ENCODE measurements around the gene OTX2.

The OTX2 gene

GRCh38 chr14:56801920-56802319, 8.4 kb downstream of the OTX2 start:
- Histone ChIP-seq H3K4me1 (ENCODE audit: control insufficient read depth, insufficient read depth, low read length) (no peaks in the 10 kb centered on the region), H3K36me3 (ENCODE audit: control insufficient read depth, insufficient read depth, low read length, severe bottlenecking) (no peaks in the 10 kb centered on the region)

GRCh38 chr14:56799343-56799645, 11.0 kb downstream of the OTX2 start:
- Histone ChIP-seq H3K36me3 (ENCODE audit: control insufficient read depth, insufficient read depth, low read length, severe bottlenecking) (no peaks in the 10 kb centered on the region), H3K9ac (ENCODE audit: low read length) (no peak overlapping the region), H3K27me3 (replicated peaks; ENCODE audit: control insufficient read depth, insufficient read depth, low read length) (peaks cover 92% of the 10 kb centered on the region), H3K4me3 (ENCODE audit: low read length) (no peak overlapping the region), H3K4me1 (ENCODE audit: control insufficient read depth, insufficient read depth, low read length) (no peaks in the 10 kb centered on the region), H3K9me3 (ENCODE audit: control insufficient read depth, low read length) (peaks cover 25% of the 10 kb centered on the region)
- DNase-seq (ENCODE audit: low read depth), result no peak

More at GRCh38 chr14:56801920-56802319, 8.4 kb downstream of the OTX2 start:
- Histone ChIP-seq H3K27me3 (replicated peaks; ENCODE audit: control insufficient read depth, insufficient read depth, low read length) (peaks cover 92% of the 10 kb centered on the region), H3K9me3 (ENCODE audit: control insufficient read depth, low read length) (peaks cover 24% of the 10 kb centered on the region), H3K4me3 (ENCODE audit: low read length) (no peak overlapping the region), H3K9ac (ENCODE audit: low read length) (no peak overlapping the region)
- DNase-seq (ENCODE audit: low read depth), result no peak

DNA sequence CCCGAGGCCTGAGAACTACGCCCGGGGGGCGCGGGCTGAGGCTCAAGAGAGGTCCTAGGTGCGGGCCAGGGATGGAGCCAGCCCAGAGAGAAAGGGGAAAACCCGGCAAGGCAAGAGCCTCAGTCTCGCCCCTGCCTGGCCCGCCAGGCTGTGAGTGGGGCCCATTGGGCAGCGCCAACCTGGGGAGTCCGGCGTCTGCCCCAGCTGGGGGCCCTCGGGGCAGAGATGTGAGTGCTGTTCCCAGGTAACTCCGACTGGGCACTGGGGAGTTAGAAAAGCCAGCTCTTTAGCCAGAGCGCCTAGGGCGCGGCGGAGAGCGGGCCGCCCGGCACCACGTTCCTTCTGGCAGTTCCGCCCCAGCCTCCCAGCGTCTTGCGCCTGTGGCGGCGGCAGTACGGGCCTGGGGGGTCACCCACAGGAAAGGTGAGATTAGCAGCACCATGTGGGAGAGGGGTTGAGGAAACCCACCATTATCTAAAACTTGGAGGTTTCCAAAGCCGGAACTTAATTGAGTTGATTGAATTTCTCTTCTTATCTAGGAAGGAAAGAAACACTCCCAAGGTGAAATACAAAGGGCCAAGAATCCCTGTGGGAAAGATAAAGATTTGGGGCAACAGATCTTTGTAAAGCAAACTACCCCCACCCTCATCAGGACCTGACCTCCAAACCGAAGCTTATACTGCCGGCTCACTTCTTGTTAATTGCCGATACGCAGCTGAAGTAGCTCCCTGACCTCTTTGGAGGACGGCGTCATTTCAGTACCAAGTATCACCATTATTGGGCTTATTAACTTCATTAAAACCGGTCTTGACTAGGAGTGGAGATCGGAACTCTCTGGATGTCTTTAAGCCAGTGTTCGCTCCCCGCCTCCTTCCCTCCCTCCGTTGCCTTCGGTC, 11.6 kb downstream of the OTX2 start:
- DNase-seq (ENCODE audit: low read depth), result no peak
- peaks cover 92% of the 10 kb centered on the region for H3K27me3 ChIP-seq (replicated peaks; ENCODE audit: control insufficient read depth, insufficient read depth, low read length)
- H3K36me3 ChIP-seq (ENCODE audit: control insufficient read depth, insufficient read depth, low read length, severe bottlenecking), result no peaks in the 10 kb centered on the region
- no peak overlapping the region for H3K9ac ChIP-seq (ENCODE audit: low read length)
- H3K4me1 ChIP-seq (ENCODE audit: control insufficient read depth, insufficient read depth, low read length), result no peaks in the 10 kb centered on the region
- H3K4me3 ChIP-seq (ENCODE audit: low read length), result no peak overlapping the region
- peaks cover 25% of the 10 kb centered on the region for H3K9me3 ChIP-seq (ENCODE audit: control insufficient read depth, low read length)

- H3K4me1 ChIP-seq (ENCODE audit: control insufficient read depth, insufficient read depth, low read length), result no peaks in the 10 kb centered on the region
- H3K4me3 ChIP-seq (ENCODE audit: low read length), result no peak overlapping the region
- H3K9me3 ChIP-seq (ENCODE audit: control insufficient read depth, low read length), result peaks cover 27% of the 10 kb centered on the region
- H3K36me3 ChIP-seq (ENCODE audit: control insufficient read depth, insufficient read depth, low read length, severe bottlenecking), result no peaks in the 10 kb centered on the region
- peaks cover 92% of the 10 kb centered on the region for H3K27me3 ChIP-seq (replicated peaks; ENCODE audit: control insufficient read depth, insufficient read depth, low read length)
- H3K9ac ChIP-seq (ENCODE audit: low read length), result no peak overlapping the region
- no peak for DNase-seq (ENCODE audit: low read depth)
These were observed 12.5 kb downstream of the OTX2 start for GRCh38 chr14:56797569-56798446.

GRCh38 chr14:56797003-56797568, 13.2 kb downstream of the OTX2 start:
- DNase-seq (ENCODE audit: low read depth), result no peak
- Histone ChIP-seq H3K4me3 (ENCODE audit: low read length) (no peak overlapping the region), H3K36me3 (ENCODE audit: control insufficient read depth, insufficient read depth, low read length, severe bottlenecking) (no peaks in the 10 kb centered on the region), H3K27me3 (replicated peaks; ENCODE audit: control insufficient read depth, insufficient read depth, low read length) (peaks cover 87% of the 10 kb centered on the region), H3K9me3 (ENCODE audit: control insufficient read depth, low read length) (peaks cover 26% of the 10 kb centered on the region), H3K9ac (ENCODE audit: low read length) (no peak overlapping the region), H3K4me1 (ENCODE audit: control insufficient read depth, insufficient read depth, low read length) (no peaks in the 10 kb centered on the region)

DNA sequence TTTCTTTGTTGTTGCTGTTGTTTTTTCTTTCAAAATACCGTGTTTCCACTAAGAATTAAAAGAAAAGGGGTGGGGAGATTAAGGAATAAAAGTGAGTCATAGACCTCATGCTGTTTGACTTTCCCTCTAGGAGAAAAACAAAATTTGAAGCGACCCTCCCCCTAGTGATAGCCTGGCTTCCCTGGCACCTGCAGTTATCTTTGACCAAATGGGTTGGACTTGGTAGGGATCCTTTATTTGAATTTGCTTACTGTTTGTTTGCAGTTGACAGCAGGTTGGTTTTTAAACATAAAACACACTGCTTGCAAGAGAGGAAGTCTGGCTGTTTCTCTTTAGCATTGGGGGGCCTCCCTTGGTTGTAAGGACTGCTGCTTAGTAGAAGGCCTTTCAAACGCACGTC, 14.0 kb downstream of the OTX2 start:
- no peaks in the 10 kb centered on the region for H3K4me1 ChIP-seq (ENCODE audit: control insufficient read depth, insufficient read depth, low read length)

DNA sequence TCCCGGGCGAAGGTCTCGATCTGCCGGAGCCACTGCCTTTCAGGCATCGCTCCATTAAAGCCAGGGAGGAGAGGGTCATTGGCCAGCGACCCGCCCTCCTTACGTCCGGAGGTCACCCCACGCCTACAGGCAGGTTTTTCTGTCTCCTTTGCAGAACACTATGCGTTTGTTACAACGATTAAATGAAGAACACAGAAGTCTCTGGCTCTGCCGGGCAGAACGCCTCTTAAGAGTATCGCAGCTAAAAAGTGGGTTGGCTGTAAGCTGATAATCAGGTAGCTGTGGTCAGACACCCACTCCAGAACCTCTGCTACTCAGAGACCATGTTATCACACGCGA, 15.0 kb downstream of the OTX2 start:
- H3K9me3 ChIP-seq (ENCODE audit: control insufficient read depth, low read length), result peaks cover 15% of the 10 kb centered on the region
- no peaks in the 10 kb centered on the region for H3K4me1 ChIP-seq (ENCODE audit: control insufficient read depth, insufficient read depth, low read length)
- DNase-seq (ENCODE audit: low read depth), result no peak
- H3K27me3 ChIP-seq (replicated peaks; ENCODE audit: control insufficient read depth, insufficient read depth, low read length), result peaks cover 79% of the 10 kb centered on the region
- no peaks in the 10 kb centered on the region for H3K36me3 ChIP-seq (ENCODE audit: control insufficient read depth, insufficient read depth, low read length, severe bottlenecking)
- H3K4me3 ChIP-seq (ENCODE audit: low read length), result no peak overlapping the region
- H3K9ac ChIP-seq (ENCODE audit: low read length), result no peak overlapping the region

More for the DNA sequence above, 14.0 kb downstream of the OTX2 start:
- H3K9ac ChIP-seq (ENCODE audit: low read length), result no peak overlapping the region
- no peaks in the 10 kb centered on the region for H3K36me3 ChIP-seq (ENCODE audit: control insufficient read depth, insufficient read depth, low read length, severe bottlenecking)
- peaks cover 18% of the 10 kb centered on the region for H3K9me3 ChIP-seq (ENCODE audit: control insufficient read depth, low read length)
- H3K27me3 ChIP-seq (replicated peaks; ENCODE audit: control insufficient read depth, insufficient read depth, low read length), result peaks cover 85% of the 10 kb centered on the region
- H3K4me3 ChIP-seq (ENCODE audit: low read length), result no peak overlapping the region
- DNase-seq (ENCODE audit: low read depth), result no peak

GRCh38 chr14:56794557-56795283, 15.6 kb downstream of the OTX2 start:
- H3K36me3 ChIP-seq (ENCODE audit: control insufficient read depth, insufficient read depth, low read length, severe bottlenecking), result no peaks in the 10 kb centered on the region
- H3K4me1 ChIP-seq (ENCODE audit: control insufficient read depth, insufficient read depth, low read length), result no peaks in the 10 kb centered on the region

DNA sequence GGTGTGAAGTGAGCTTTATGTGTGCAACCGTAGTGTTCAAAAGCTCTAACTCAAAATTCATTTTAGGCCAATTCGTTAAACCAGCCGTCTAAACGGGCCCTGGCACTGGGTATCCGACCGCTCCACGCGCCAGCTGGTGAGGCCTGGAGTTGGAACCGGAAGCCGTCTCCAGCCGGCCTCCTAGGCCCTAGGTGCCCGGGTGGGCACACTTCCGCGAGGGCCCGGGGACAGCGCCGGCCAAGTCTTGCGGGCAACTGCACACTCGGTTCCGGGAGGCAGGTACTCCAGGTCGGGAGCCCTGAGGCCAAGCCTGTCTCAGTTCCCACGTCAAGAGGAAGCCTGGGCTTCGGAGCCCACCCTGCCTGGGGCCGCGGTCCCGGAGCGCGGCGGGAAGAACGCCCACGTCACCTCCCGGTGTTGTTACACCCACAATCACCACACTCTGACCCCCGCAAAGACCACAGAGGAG, 16.2 kb downstream of the OTX2 start:
- no peak overlapping the region for H3K4me3 ChIP-seq (ENCODE audit: low read length)
- H3K27me3 ChIP-seq (replicated peaks; ENCODE audit: control insufficient read depth, insufficient read depth, low read length), result peaks cover 70% of the 10 kb centered on the region
- H3K36me3 ChIP-seq (ENCODE audit: control insufficient read depth, insufficient read depth, low read length, severe bottlenecking), result no peaks in the 10 kb centered on the region
- no peak for DNase-seq (ENCODE audit: low read depth)
- no peak overlapping the region for H3K9ac ChIP-seq (ENCODE audit: low read length)
- peaks cover 11% of the 10 kb centered on the region for H3K9me3 ChIP-seq (ENCODE audit: control insufficient read depth, low read length)
- no peaks in the 10 kb centered on the region for H3K4me1 ChIP-seq (ENCODE audit: control insufficient read depth, insufficient read depth, low read length)

More at GRCh38 chr14:56794557-56795283, 15.6 kb downstream of the OTX2 start:
- Histone ChIP-seq H3K9ac (ENCODE audit: low read length) (no peak overlapping the region), H3K4me3 (ENCODE audit: low read length) (no peak overlapping the region), H3K27me3 (replicated peaks; ENCODE audit: control insufficient read depth, insufficient read depth, low read length) (peaks cover 76% of the 10 kb centered on the region), H3K9me3 (ENCODE audit: control insufficient read depth, low read length) (peaks cover 15% of the 10 kb centered on the region)
- no peak for DNase-seq (ENCODE audit: low read depth)

DNA sequence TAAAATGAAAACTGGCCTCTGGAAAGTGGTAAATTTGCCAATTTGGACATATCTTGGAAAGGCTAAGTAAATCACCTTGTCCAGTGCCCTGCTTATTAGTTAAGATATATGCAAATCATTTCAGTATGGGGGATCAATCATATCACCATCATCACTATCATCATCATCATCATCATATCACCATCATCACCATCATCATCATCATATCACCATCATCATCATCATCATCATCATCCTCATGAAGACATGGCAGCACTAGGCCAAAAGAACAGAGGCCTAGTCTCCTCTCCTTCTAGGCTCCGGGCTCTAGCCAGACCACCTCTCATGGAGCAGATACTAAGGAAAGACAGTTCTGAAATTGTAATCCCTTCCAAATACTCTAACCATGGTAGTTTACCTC, 20.3 kb downstream of the OTX2 start:
- H3K36me3 ChIP-seq (ENCODE audit: control insufficient read depth, insufficient read depth, low read length, severe bottlenecking), result no peaks in the 10 kb centered on the region
- peaks cover 48% of the 10 kb centered on the region for H3K27me3 ChIP-seq (replicated peaks; ENCODE audit: control insufficient read depth, insufficient read depth, low read length)
- H3K4me3 ChIP-seq (ENCODE audit: low read length), result no peak overlapping the region
- H3K4me1 ChIP-seq (ENCODE audit: control insufficient read depth, insufficient read depth, low read length), result no peaks in the 10 kb centered on the region
- H3K9ac ChIP-seq (ENCODE audit: low read length), result no peak overlapping the region
- no peak for DNase-seq (ENCODE audit: low read depth)
- peaks cover 2% of the 10 kb centered on the region for H3K9me3 ChIP-seq (ENCODE audit: control insufficient read depth, low read length)

All from adipocyte (in vitro differentiated cells).